ENCODE results near the gene ANKRD22. TPM values are rescaled to one million over a fixed set of nuclear protein-coding genes. Genes with fewer than 3 reads are reported as not detected.

The ANKRD22 gene
- total and polyA plus RNA-seq, 4 donors = 0.18 to 1.8 (median 0.25) TPM

- no peak overlapping the region for H3K27ac ChIP-seq (ENCODE audit: low read depth in 1 of 2, low read length in 2 of 2)
- WGBS, 2 donors = 29 to 37% methylated on average over 6 of the region's 6 CpGs
- peaks cover 0 to 3% of the 10 kb centered on the region in 2 donors for H3K4me1 ChIP-seq (ENCODE audit: control insufficient read depth in 1 of 2, insufficient read depth in 2 of 2, low read length in 2 of 2)
- no peaks in the 10 kb centered on the region for H3K27me3 ChIP-seq (ENCODE audit: control insufficient read depth in 1 of 2, insufficient read depth in 2 of 2, low read length in 1 of 2)
- DNase-seq (no peak), ATAC-seq (ENCODE audit: low FRiP score) (no peak)
- no peaks in the 10 kb centered on the region for H3K36me3 ChIP-seq (ENCODE audit: control insufficient read depth in 1 of 2, insufficient read depth in 2 of 2, low read length in 1 of 2)
- H3K9me3 ChIP-seq (ENCODE audit: control insufficient read depth, low read length) = no peaks in the 10 kb centered on the region
- intact Hi-C loops (cut with DNase I) = no loop called here
- no peak overlapping the region for H3K4me3 ChIP-seq (ENCODE audit: low read length in 2 of 2)
Measured at GRCh38 chr10:88804083-88804812, 47.4 kb downstream of the ANKRD22 start.

- WGBS, 2 donors = 88 to 90% methylated on average over 2 of the region's 2 CpGs
- no peak for ATAC-seq (ENCODE audit: low FRiP score)
Measured at GRCh38 chr10:88803641-88804040, 48.0 kb downstream of the ANKRD22 start.

DNA sequence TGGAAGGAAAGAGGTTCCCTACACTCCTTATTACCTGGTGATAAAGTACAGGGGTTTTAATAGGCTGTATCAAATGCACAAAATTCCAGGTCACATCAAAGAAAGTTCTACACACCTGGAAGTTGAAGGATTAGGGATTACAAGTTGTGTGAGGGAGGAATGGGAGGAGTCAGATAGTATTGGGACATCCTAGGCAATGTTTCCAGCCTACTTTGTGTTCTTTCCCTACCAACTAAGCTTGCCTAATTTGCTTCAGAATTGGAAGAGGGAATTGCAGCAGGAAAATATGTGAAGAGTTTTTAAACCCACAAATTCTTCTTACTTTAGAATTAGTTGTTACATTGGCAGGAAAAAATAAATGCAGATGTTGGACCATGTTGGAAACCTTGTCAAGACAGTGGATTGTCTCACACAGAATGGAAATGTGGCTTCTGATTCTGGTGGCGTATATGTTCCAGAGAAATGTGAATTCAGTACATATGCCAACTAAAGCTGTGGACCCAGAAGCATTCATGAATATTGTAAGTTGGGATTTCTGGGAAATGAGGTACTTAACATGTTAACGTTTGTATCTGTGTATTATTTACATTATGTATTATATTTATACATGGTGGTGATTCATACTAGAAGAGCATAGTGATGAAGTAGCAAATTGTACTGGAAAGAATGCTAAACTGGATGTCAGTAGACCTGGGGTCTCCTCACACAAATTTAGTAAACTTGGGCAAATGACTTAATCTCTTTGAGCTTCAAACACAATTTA is 48.9 kb downstream of the ANKRD22 start, which contains the start of gene LIPM:
TSS of gene LIPM (plus strand) at position 208 of the 763 bp plus-strand sequence. CDS start at position 375, 167 bp downstream.
- no peak within 1 kb of the TSS for H3K27ac ChIP-seq (ENCODE audit: low read depth in 1 of 2, low read length in 2 of 2)
- ATAC-seq (ENCODE audit: low FRiP score) (no peak), DNase-seq (no peak)
- no peak within 1 kb of the TSS for H3K4me3 ChIP-seq (ENCODE audit: low read length in 2 of 2)
- H3K9me3 ChIP-seq (ENCODE audit: control insufficient read depth, low read length) = no peaks in the 10 kb centered on the region
- H3K36me3 ChIP-seq (ENCODE audit: control insufficient read depth in 1 of 2, insufficient read depth in 2 of 2, low read length in 1 of 2) = no peaks in the 10 kb centered on the region
- WGBS, 2 donors = 64 to 75% methylated on average over 2 of the region's 2 CpGs
- H3K4me1 ChIP-seq (ENCODE audit: control insufficient read depth in 1 of 2, insufficient read depth in 2 of 2, low read length in 2 of 2) = peaks cover 0 to 3% of the 10 kb centered on the region in 2 donors
- intact Hi-C loops (cut with DNase I) = no loop called here
- no peaks in the 10 kb centered on the region for H3K27me3 ChIP-seq (ENCODE audit: control insufficient read depth in 1 of 2, insufficient read depth in 2 of 2, low read length in 1 of 2)

More at GRCh38 chr10:88803641-88804040, 48.0 kb downstream of the ANKRD22 start:
- Histone ChIP-seq H3K36me3 (ENCODE audit: control insufficient read depth in 1 of 2, insufficient read depth in 2 of 2, low read length in 1 of 2) (no peaks in the 10 kb centered on the region), H3K27me3 (ENCODE audit: control insufficient read depth in 1 of 2, insufficient read depth in 2 of 2, low read length in 1 of 2) (no peaks in the 10 kb centered on the region), H3K4me3 (ENCODE audit: low read length in 2 of 2) (no peak overlapping the region), H3K27ac (ENCODE audit: low read depth in 1 of 2, low read length in 2 of 2) (no peak overlapping the region), H3K4me1 (ENCODE audit: control insufficient read depth in 1 of 2, insufficient read depth in 2 of 2, low read length in 2 of 2) (peaks cover 0 to 3% of the 10 kb centered on the region in 2 donors), H3K9me3 (ENCODE audit: control insufficient read depth, low read length) (no peaks in the 10 kb centered on the region)
- no peak for DNase-seq
- intact Hi-C loops (cut with DNase I) = no loop called here

- ATAC-seq (ENCODE audit: low FRiP score) (no peak), DNase-seq (no peak)
- Histone ChIP-seq H3K27ac (ENCODE audit: low read depth in 1 of 2, low read length in 2 of 2) (no peak overlapping the region), H3K9me3 (ENCODE audit: control insufficient read depth, low read length) (no peaks in the 10 kb centered on the region), H3K36me3 (ENCODE audit: control insufficient read depth in 1 of 2, insufficient read depth in 2 of 2, low read length in 1 of 2) (no peaks in the 10 kb centered on the region), H3K27me3 (ENCODE audit: control insufficient read depth in 1 of 2, insufficient read depth in 2 of 2, low read length in 1 of 2) (no peaks in the 10 kb centered on the region), H3K4me1 (ENCODE audit: control insufficient read depth in 1 of 2, insufficient read depth in 2 of 2, low read length in 2 of 2) (peaks cover 0 to 3% of the 10 kb centered on the region in 2 donors), H3K4me3 (ENCODE audit: low read length in 2 of 2) (no peak overlapping the region)
- intact Hi-C loops (cut with DNase I) = no loop called here
- WGBS, 2 donors = 86 to 87% methylated on average over 2 of the region's 2 CpGs
Measured at GRCh38 chr10:88800152-88801125, 51.2 kb downstream of the ANKRD22 start.

- no peaks in the 10 kb centered on the region for H3K9me3 ChIP-seq (ENCODE audit: control insufficient read depth, low read length)
- H3K36me3 ChIP-seq (ENCODE audit: control insufficient read depth in 1 of 2, insufficient read depth in 2 of 2, low read length in 1 of 2) = no peaks in the 10 kb centered on the region
- no peaks in the 10 kb centered on the region for H3K4me1 ChIP-seq (ENCODE audit: control insufficient read depth in 1 of 2, insufficient read depth in 2 of 2, low read length in 2 of 2)
- DNase-seq = no peak
- WGBS, 2 donors = 66 to 67% methylated on average over 1 of the region's 1 CpG
- intact Hi-C loops (cut with DNase I) = no loop called here
- ATAC-seq (ENCODE audit: low FRiP score) = no peak
- no peak overlapping the region for H3K27ac ChIP-seq (ENCODE audit: low read depth in 1 of 2, low read length in 2 of 2)
- H3K4me3 ChIP-seq (ENCODE audit: low read length in 2 of 2) = no peak overlapping the region
- no peaks in the 10 kb centered on the region for H3K27me3 ChIP-seq (ENCODE audit: control insufficient read depth in 1 of 2, insufficient read depth in 2 of 2, low read length in 1 of 2)
Measured at GRCh38 chr10:88794731-88795130, 56.9 kb downstream of the ANKRD22 start.

DNA sequence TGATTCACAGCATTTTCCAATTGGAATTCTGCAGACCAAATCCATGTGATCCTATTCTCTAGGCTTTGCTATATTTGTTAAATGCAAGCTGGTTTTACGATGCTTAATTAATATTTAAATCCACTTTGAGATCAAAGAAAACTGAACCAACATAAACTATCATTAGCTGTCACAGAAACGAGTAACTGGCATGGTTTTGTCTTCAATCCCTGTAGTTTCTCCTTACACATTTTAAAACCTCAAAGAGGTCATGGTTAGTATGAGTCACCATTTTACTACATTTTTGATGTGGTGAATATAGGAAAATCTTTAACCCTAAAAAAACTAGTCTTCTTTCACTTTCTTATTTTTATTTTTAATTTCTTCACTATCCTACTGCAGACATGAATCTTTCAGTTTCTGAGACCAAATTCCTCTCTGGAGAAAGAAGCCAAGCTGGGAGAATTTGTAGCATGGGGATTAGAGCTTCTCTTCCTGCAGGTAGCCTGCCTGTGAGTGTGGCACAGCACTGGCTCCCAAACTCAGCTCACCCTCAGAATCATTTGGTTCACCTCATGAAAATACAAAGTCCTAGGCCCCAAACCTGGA is 57.8 kb downstream of the ANKRD22 start:
- intact Hi-C loops (cut with DNase I) = no loop called here
- H3K27ac ChIP-seq (ENCODE audit: low read depth in 1 of 2, low read length in 2 of 2) = no peak overlapping the region
- H3K9me3 ChIP-seq (ENCODE audit: control insufficient read depth, low read length) = no peaks in the 10 kb centered on the region
- 52 to 63% methylated on average over 2 of the region's 2 CpGs for WGBS, 2 donors
- DNase-seq (no peak), ATAC-seq (ENCODE audit: low FRiP score) (no peak)
- no peak overlapping the region for H3K4me3 ChIP-seq (ENCODE audit: low read length in 2 of 2)
- H3K27me3 ChIP-seq (ENCODE audit: control insufficient read depth in 1 of 2, insufficient read depth in 2 of 2, low read length in 1 of 2) = no peaks in the 10 kb centered on the region
- no peaks in the 10 kb centered on the region for H3K36me3 ChIP-seq (ENCODE audit: control insufficient read depth in 1 of 2, insufficient read depth in 2 of 2, low read length in 1 of 2)
- no peaks in the 10 kb centered on the region for H3K4me1 ChIP-seq (ENCODE audit: control insufficient read depth in 1 of 2, insufficient read depth in 2 of 2, low read length in 2 of 2)

DNA sequence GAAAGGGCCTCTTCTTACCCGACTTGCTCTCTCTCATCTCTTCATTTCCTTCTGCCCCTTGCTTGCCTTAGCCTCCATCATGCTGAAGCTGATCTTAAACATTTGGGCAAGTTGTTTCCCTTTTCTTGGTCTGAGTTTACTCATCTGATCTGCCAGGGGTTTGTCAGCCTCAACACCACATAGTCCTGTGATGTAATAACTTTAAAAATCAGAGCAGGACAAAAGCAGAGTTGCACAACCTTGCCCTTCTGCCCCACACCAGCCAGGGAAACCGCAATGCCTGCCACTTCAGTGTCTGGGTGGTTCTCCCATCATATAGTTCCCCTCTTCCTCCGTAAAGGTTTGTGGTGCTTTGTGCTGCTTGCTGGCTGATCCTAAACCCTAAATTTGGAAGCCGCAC is 59.0 kb downstream of the ANKRD22 start:
- Histone ChIP-seq H3K4me3 (ENCODE audit: low read length in 2 of 2) (no peak overlapping the region), H3K4me1 (ENCODE audit: control insufficient read depth in 1 of 2, insufficient read depth in 2 of 2, low read length in 2 of 2) (no peaks in the 10 kb centered on the region), H3K9me3 (ENCODE audit: control insufficient read depth, low read length) (no peaks in the 10 kb centered on the region), H3K27me3 (ENCODE audit: control insufficient read depth in 1 of 2, insufficient read depth in 2 of 2, low read length in 1 of 2) (no peaks in the 10 kb centered on the region), H3K27ac (ENCODE audit: low read depth in 1 of 2, low read length in 2 of 2) (no peak overlapping the region), H3K36me3 (ENCODE audit: control insufficient read depth in 1 of 2, insufficient read depth in 2 of 2, low read length in 1 of 2) (no peaks in the 10 kb centered on the region)
- intact Hi-C loops (cut with DNase I) = no loop called here
- 87% methylated on average over 4 of the region's 4 CpGs for WGBS, 2 donors
- ATAC-seq (ENCODE audit: low FRiP score) = no peak
- peak in 1 of 2 donors; percentile 73 for DNase-seq

DNA sequence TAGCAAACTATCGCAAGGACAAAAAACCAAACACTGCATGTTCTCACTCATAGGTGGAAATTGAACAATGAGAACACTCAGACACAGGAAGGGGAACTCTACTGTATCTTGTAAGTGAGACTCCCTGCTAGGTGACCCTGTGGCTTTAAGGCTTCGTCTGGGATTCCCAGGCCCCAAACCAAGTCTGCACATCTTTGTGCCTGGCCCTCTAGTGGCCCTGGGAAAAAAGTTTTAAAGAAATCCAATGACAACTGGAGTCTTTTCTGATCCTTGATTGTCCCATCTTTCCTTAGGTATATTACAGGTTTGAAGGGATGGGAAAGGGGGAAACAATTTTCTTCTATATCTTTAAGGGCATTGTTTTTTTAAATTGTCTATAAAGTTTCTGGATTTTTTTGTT is 59.7 kb downstream of the ANKRD22 start:
- intact Hi-C loops (cut with DNase I) = no loop called here
- Histone ChIP-seq H3K4me1 (ENCODE audit: control insufficient read depth in 1 of 2, insufficient read depth in 2 of 2, low read length in 2 of 2) (no peaks in the 10 kb centered on the region), H3K36me3 (ENCODE audit: control insufficient read depth in 1 of 2, insufficient read depth in 2 of 2, low read length in 1 of 2) (no peaks in the 10 kb centered on the region), H3K27ac (ENCODE audit: low read depth in 1 of 2, low read length in 2 of 2) (no peak overlapping the region), H3K9me3 (ENCODE audit: control insufficient read depth, low read length) (no peaks in the 10 kb centered on the region), H3K27me3 (ENCODE audit: control insufficient read depth in 1 of 2, insufficient read depth in 2 of 2, low read length in 1 of 2) (no peaks in the 10 kb centered on the region), H3K4me3 (ENCODE audit: low read length in 2 of 2) (no peak overlapping the region)
- no peak for ATAC-seq (ENCODE audit: low FRiP score)
- WGBS, 2 donors = 60 to 62% methylated on average over 2 of the region's 2 CpGs
- DNase-seq = no peak
